Activated CD8-positive, alpha-beta memory T cell treated with anti-CD3 and anti-CD28 coated beads for 36 hours (primary cell): ENCODE data around the gene DES. TPM values are rescaled to one million over a fixed set of nuclear protein-coding genes. Genes with fewer than 3 reads are reported as not detected.

Experiments used
- CTCF ChIA-PET: fragments of 350-600 bp; sonication (Branson Sonifier 250); formaldehyde crosslinking; loops from one replicate; lab custom pipeline; 2021; ENCODE audit warnings: antibody characterized with exemption; lab: Charles Lee
- POLR2A ChIA-PET: fragments of 350-600 bp; sonication (Branson Sonifier 250); formaldehyde crosslinking; loops from one replicate; lab custom pipeline; 2021; ENCODE audit warnings: antibody characterized with exemption; lab: Charles Lee
- total RNA-seq, 2 experiments: library from RNA; stranded (reverse); gene quantifications; one replicate each; pipeline ENCODE4 v1.2.3, GENCODE V29; 2021

Gene DES
- total RNA-seq, 2 experiments from 2014 or later: not detected

GRCh38 chr2:219414857-219415256 lies 3.3 kb upstream of the DES start:
- POLR2A ChIA-PET: no interaction called here
- CTCF ChIA-PET: no interaction called here

GRCh38 chr2:219415580-219416234 lies 2.5 kb upstream of the DES start:
- CTCF ChIA-PET: interaction anchor here (0.7 kb wide), 1 partner anchor 117 kb away, joined by 5 read pairs; no protein-coding TSS in a partner anchor
- POLR2A ChIA-PET: no interaction called here

DNA sequence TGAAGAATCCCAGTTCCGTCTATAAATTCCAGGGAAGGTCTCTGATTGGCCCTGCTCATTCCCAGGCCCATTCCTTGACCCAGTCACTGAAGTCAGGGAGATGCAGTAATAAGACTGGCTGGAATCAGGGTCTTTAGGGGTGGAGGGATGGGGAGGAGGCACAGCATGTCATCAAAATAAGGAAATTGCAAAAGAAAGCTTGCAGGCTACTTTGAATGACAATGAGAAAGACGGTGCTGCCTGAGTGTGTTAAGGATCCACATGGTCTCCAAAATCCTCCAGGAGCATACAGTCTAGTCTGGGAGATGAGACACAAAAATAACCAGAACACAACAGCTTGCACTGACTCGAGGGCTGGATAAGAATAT lies 2.0 kb upstream of the DES start:
- CTCF ChIA-PET: interaction anchor here (1.2 kb wide), 1 partner anchor 14 kb away, joined by 3 read pairs; no protein-coding TSS in a partner anchor
- POLR2A ChIA-PET: no interaction called here

GRCh38 chr2:219416938-219417337 lies 1.2 kb upstream of the DES start:
- ChIA-PET POLR2A (no interaction called here), CTCF (interaction anchor here (1.2 kb wide), 1 partner anchor 14 kb away, joined by 3 read pairs; no protein-coding TSS in a partner anchor)

- CTCF ChIA-PET: interaction anchor here (1.2 to 1.7 kb wide), 2 partner anchors 15 to 113 kb away, joined by 3 to 4 read pairs; no protein-coding TSS in a partner anchor
- POLR2A ChIA-PET: no interaction called here
These were observed 803 bp upstream of the DES start for GRCh38 chr2:219417374-219417773.

- POLR2A ChIA-PET: no interaction called here
- CTCF ChIA-PET: interaction anchor here (1.3 to 1.7 kb wide), 2 partner anchors 10 to 111 kb away, joined by 3 to 4 read pairs; no protein-coding TSS in a partner anchor
These were observed 791 bp downstream of the DES start for GRCh38 chr2:219419012-219419324.

- CTCF ChIA-PET: interaction anchor here (1.3 kb wide), 1 partner anchor 9 kb away, joined by 3 read pairs; no protein-coding TSS in a partner anchor
- POLR2A ChIA-PET: no interaction called here
These were observed 1.4 kb downstream of the DES start for GRCh38 chr2:219419331-219420197.

DNA sequence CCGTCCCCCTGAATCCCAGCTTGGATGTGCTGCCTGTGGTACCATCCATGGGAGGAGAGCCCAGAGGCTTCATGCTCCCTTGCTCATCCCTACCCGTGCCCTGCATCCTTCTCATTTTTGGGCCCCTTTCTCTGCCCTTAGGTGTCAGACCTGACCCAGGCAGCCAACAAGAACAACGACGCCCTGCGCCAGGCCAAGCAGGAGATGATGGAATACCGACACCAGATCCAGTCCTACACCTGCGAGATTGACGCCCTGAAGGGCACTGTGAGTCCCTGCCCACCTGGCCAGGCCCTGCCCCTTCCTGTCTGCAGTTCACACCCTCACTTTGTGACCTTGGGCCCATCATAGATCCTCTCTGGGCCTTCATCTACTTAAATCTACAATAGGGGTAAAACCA lies 2.5 kb downstream of the DES start:
- CTCF ChIA-PET: no interaction called here
- POLR2A ChIA-PET: no interaction called here

DNA sequence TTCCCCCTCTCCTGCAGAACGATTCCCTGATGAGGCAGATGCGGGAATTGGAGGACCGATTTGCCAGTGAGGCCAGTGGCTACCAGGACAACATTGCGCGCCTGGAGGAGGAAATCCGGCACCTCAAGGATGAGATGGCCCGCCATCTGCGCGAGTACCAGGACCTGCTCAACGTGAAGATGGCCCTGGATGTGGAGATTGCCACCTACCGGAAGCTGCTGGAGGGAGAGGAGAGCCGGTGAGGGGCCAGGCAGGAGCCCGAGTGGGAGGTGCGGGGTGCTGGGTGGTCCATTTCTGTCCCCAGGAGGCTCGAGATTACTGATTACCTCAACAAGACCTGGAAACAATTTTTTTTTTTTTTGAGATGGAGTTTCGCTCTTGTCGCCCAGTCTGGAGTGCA lies 3.1 kb downstream of the DES start:
- POLR2A ChIA-PET: no interaction called here
- CTCF ChIA-PET: interaction anchor here (1.2 kb wide), 1 partner anchor 13 kb away, joined by 4 read pairs; no protein-coding TSS in a partner anchor

DNA sequence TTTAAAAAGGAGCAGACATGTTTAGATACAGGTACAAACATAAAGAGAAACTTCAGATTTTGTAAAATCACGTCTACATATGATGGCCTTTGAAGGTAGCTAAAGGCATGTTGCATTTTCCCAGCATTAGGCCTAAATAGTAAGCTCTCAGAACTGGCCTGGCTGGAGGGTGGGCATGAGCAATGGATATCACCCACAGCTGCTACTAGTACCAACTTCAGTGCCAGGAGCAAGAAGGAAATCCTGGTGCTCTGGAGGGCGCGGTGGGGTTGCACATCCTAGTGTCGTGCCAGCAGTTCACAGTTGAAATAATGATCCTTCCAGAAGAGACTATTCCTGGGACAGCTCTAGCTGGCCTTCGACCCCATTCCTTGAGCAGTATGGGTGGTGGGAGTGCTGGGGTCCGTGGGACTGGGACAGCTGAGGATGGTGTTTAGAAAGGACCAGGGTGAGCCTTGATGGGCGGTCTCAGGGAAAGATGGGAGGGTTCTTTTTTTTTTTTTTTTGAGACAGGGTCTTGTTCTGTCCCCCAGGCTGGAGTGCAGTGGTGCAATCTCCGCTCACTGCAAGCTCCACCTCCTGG lies 4.9 kb downstream of the DES start:
- CTCF ChIA-PET: interaction anchor here (0.6 to 1.2 kb wide), 2 partner anchors 33 to 118 kb away, joined by 3 to 4 read pairs; no protein-coding TSS in a partner anchor
- POLR2A ChIA-PET: no interaction called here

DNA sequence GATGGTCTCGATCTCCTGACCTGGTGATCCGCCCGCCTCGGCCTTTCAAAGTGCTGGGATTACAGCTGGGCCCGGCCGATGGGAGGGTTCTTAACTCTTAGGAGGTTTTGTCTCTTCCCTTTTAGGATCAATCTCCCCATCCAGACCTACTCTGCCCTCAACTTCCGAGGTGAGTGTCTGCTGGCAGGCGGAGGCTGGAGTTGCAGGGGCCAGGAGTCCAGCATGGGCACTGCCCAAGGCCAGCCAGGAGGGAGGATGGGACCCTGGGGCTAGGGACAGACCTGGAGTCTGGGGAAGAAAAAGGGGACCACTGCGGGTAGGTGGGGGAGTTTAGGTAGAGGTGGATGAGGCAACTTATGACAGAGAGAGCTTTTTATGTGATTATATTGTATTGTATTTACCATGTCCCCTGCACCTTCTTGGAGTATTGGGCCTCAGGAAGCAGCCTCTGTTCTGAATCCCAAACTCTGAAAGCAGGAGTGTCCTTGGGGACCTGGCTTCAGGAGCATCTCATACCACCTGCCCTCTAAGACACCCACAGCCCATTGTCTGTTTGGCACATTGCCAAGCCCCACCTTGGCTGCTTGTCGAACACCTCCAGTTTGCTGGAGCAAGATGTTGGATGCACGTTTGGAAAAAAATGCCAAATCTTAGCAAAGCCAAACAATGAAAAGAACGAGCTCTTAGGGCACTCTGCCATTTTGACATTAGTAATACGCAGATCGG lies 5.6 kb downstream of the DES start:
- CTCF ChIA-PET: interaction anchor here (1.2 kb wide), 1 partner anchor 117 kb away, joined by 3 read pairs; no protein-coding TSS in a partner anchor
- POLR2A ChIA-PET: no interaction called here

- POLR2A ChIA-PET: interaction anchor here (0.6 kb wide), 1 partner anchor 177 kb away, joined by 5 read pairs; no protein-coding TSS in a partner anchor
- CTCF ChIA-PET: no interaction called here
These were observed 7.3 kb downstream of the DES start for GRCh38 chr2:219425238-219426067.

GRCh38 chr2:219426068-219426443 lies 7.9 kb downstream of the DES start:
- POLR2A ChIA-PET: no interaction called here
- CTCF ChIA-PET: no interaction called here

DNA sequence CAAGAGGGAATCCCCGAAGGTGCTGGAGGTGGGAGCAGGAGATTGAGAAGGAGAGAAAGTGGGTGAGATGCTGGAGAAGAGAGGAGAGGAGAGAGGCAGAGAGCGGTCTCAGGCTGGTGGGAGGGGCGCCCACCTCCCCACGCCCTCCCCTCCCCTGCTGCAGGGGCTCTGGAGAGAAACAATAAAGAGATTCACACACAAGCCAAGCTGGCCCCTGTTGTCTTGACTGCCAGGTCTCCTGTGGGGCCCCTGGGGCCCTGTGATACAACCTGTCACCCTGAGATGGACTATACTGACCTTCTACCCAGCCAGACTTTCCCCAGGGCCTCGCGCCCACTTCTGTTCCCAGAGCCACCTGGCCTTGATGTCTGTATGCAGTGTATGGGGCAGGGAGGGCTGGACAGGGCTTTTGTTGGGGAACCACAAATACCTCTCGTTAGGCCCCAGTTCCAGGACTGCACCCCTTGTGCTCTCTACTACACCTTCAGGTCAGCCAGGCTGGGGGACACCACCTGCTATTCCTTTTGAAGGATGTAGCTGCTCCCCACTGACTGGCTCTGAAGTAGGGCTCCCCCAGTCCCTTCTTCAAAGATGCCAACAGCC lies 8.5 kb downstream of the DES start:
- POLR2A ChIA-PET: no interaction called here

GRCh38 chr2:219428469-219428868 lies 10.3 kb downstream of the DES start:
- ChIA-PET CTCF (interaction anchor here (1.4 kb wide), 1 partner anchor 9 kb away, joined by 3 read pairs; no protein-coding TSS in a partner anchor), POLR2A (no interaction called here)

More for the DNA sequence above, 8.5 kb downstream of the DES start:
- CTCF ChIA-PET: no interaction called here

GRCh38 chr2:219429958-219430606 lies 11.9 kb downstream of the DES start:
- CTCF ChIA-PET: interaction anchor here (1.1 kb wide), 1 partner anchor 67 kb away, joined by 3 read pairs; no protein-coding TSS in a partner anchor
- POLR2A ChIA-PET: interaction anchor here (0.6 kb wide), 1 partner anchor 41 kb away, joined by 9 read pairs; no protein-coding TSS in a partner anchor
